CD4-positive, alpha-beta T cell treated with Interleukin-10 for 1 hour (primary cell): ENCODE measurements around the gene CEACAM16.

ENCODE experiments used
- DNase-seq: peaks from one replicate; pipeline ENCODE4 v3.0.0-alpha.2; 2020

CEACAM16 gene

GRCh38 chr19:44729516-44730033 lies 30.6 kb downstream of the CEACAM16 start:
- no peak for DNase-seq

DNA sequence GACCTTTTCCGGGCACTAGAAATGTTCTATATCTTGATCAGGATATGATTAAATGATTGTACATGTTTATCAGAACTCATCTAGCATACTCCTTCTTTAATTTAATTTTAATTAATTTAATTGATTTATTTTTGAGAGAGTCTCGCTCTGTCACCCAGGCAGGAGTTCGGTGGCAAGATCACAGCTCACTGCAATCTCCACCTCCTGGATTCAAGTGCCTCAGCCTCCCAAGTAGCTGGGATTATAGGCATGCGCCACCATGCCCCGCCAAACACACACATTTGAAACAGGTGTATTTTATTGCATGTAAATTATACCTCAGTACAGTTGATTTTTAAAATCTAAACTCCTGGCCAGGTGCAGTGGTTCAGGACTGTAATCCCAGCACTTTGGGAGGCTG lies 32.1 kb downstream of the CEACAM16 start:
- DNase-seq: no peak

GRCh38 chr19:44731622-44732021 lies 32.7 kb downstream of the CEACAM16 start:
- no peak for DNase-seq

DNA sequence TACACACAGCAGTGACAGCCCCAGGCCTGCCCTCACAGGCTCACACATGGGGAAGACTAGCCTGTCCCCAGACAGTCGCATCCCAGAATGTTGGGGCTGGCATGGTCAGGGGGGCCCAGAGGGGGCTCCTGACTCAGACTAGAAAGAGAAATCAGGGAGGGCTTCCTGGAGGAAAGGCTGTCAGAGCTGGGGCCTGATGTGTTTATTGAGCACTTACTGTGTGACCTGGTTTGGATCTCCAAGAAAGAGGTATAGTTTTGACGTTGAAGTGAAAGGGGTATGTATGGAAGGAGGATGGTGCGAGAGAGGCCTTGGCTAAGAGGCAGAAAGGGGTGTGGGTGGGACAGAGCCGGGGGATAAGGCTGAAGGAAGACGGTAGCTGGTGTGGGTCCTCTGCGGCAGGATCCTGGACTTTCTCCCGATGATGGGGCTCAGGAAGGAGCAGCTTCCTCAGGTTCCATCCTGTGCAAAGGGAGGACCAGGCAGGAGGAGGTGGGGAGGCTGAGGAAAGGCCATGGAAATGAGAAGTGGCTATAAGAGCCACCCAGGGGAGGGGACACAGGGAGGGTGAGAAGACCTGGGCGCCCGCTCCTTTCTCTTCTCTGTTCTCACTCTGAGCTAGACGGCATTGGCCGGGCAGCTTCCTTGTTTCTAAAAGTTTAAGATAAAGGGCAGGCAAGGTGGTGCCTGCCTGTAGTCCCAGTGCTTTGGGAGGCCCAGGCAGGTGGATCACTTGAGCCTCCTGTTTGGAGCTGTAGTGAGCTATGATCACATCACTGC lies 33.5 kb downstream of the CEACAM16 start:
- DNase-seq: no peak

DNA sequence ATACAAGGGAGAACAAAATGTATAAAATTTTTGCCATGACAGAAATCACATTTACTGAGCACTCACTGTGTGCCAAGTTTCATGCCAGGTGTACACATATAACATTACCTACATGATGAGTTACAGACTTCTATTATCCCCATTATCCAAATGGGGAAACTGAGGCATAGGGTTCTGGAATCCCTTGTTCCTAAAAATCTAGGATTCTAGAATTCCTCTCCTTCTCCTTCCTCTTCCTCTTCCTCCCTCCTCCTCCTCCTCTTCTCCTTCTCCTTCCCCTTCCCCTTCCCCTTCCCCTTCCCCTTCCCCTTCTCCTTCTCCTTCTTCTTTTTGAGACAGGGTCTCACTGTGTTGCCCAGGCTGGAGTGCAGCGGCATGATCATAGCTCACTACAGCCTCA lies 35.4 kb downstream of the CEACAM16 start:
- DNase-seq: no peak

- no peak for DNase-seq
Measured at GRCh38 chr19:44735011-44735410, 36.1 kb downstream of the CEACAM16 start.

GRCh38 chr19:44737238-44738071 lies 38.5 kb downstream of the CEACAM16 start:
- DNase-seq: no peak

GRCh38 chr19:44738136-44738535 lies 39.2 kb downstream of the CEACAM16 start:
- DNase-seq: no peak

DNA sequence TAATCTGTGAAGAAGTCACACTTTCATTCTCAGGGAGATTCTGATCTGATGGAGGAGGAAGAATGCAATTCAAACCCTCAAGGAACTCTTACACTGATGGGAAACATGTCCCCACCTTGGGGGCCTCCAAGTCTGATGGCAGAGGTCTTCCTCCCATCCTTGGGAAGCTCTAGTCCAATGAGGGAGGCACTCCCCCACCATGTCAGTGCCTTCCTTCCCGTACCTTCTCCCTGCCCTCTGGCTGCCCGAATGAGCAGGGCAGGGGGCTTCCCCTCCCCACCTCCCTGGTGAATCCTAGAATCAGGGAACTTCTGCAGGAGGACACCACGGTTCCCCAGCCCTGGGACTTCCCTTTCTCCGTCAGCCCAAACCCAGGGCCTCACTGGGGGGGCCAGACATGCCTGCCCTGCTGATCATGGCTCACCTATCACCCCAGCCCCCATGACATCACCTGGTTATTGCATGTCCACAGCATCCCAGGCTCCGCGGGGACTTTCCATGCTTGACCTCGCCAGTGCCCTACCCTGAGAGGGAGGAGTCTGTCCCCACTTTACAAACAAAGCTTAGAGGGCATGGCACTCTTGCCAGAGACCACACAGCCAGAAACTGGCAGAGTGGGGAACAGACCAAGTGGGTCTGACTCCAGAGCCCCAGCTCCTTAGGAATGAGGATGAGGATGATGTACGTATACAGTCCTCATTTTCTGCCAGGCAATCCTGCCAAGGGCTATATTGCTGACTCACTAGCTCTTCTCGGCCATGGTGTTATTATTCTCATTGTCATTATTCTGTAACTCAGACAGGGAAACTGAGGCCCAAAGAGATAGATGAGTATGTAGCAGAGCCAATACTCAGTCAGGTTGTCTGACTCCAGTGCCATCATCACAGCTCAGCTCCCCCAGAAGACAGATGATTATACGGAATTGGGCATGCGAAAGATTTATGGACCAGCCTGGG lies 39.9 kb downstream of the CEACAM16 start:
- DNase-seq: peak; percentile 31

DNA sequence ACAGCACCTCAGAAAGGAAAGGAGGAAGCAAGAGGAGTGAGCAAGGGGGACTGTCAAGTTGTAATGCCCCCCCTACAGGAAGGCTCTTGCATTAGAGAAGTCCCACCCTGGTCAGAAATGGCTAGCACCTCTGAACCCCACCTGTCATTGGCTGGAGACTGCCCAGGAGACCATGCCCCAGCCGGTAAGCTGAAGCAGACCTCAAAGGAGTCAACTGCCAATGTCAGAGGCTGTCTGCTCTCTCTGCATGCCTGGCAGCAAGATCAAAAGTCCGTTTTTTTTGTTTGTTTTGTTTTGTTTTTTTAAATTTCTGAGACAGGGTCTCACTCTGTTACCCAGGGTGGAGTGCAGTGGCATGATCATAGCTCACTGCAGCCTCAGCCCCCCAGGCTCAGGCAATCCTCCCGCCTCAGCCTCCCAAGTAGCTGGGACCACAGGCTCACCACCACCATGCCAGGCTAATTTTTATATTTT lies 41.4 kb downstream of the CEACAM16 start:
- no peak for DNase-seq

- DNase-seq: peak; percentile 15
Measured at GRCh38 chr19:44741258-44741731, 42.3 kb downstream of the CEACAM16 start.

GRCh38 chr19:44741841-44742329 lies 42.9 kb downstream of the CEACAM16 start:
- DNase-seq: peak; percentile 37

- no peak for DNase-seq
Measured at GRCh38 chr19:44742330-44743061, 43.5 kb downstream of the CEACAM16 start.

DNA sequence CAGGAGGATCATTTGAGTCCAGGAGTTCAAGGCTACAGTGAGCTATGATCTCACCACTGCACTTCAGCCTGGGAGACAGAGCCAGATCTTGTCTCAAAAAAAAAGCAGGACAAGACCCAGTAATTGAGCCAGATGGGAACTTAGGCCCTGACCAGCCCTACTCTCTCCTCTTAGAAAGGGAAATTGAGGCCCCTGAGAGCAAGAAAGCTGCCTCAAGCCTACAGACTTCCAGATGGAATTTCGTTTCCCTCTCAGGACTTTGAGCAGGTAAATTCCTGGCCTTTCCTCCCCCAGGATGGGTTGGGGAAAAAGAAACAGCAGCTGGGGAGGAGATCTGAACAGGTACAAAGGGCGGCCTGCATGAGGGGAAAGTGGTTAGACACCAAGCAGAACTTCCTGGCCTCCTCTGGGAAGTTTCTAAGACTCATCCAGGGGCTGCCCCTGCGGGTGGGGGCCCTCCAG lies 46.0 kb downstream of the CEACAM16 start:
- DNase-seq: no peak

DNA sequence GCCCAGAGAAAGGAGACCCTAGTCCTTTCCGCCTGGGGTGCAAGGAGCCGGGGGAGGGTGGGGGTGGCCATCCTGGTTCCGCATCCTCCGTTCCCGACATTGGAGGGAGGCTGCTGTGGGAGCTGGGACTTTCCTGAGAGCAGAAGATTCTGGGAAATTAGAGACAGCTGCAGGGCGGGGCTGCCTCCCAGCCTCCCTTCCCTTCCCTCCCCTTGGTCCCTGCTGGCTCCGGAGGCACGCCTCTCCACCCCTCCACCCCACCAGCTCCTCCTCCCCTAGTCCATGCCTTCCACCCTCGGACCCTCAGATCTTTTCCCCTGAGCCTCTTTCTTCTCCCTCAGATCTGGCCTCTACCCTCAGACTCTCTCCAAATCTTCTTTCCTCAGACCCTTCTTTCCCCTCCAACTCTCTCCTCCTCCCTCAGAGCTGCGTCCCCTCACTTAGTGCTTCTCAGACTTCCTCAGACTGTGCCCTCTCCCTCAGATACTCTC lies 46.4 kb downstream of the CEACAM16 start:
- DNase-seq: no peak

DNA sequence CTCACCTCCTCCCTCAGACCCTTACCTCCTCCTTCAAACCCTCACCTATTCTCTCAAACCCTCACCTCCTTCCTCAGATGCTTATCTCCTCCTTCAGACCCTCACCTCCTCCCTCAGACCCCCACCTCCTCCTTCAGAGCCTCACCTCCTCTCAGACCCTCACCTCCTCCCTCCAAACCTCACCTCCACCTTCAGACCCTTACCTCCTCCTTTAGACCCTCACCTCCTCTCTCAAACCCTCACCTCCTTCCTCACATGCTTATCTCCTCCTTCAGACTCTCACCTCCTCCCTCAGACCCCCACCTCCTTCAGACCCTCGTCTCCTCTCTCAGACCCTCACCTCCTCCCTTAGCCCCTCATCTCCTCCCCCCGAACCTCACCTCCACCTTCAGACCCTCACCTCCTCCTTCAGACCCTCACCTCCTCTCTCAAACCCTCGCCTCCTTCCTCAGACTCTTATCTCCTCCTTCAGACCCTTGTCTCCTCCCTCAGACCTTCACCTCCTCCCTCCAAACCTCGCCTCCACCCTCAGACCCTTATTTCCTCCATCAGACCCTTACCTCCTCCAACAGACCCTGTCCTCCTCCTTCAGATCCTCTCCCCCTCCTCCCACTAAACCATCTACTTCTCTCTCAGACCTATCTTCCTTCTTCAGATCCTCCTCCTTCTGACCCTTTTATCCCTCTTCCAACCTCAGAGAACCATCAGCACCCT lies 47.1 kb downstream of the CEACAM16 start:
- no peak for DNase-seq

DNA sequence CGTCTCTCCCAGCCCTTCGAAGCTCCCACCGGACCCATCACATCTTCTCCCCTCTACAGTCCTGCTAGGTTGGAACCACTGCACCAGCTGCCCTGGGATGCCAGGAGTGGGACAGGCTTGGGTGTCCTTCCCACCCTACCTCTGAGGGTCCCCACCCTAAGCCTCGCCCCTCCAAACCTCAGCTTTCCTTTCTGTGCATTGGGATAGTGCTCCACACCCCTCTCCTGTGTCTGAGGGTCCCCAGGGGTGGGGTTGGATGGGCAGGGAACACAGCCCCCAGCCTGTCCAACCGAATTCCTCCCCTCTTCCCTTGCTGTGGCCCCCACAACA lies 47.6 kb downstream of the CEACAM16 start:
- DNase-seq: no peak

GRCh38 chr19:44746946-44747738 lies 48.2 kb downstream of the CEACAM16 start:
- DNase-seq: peak; percentile 97

DNA sequence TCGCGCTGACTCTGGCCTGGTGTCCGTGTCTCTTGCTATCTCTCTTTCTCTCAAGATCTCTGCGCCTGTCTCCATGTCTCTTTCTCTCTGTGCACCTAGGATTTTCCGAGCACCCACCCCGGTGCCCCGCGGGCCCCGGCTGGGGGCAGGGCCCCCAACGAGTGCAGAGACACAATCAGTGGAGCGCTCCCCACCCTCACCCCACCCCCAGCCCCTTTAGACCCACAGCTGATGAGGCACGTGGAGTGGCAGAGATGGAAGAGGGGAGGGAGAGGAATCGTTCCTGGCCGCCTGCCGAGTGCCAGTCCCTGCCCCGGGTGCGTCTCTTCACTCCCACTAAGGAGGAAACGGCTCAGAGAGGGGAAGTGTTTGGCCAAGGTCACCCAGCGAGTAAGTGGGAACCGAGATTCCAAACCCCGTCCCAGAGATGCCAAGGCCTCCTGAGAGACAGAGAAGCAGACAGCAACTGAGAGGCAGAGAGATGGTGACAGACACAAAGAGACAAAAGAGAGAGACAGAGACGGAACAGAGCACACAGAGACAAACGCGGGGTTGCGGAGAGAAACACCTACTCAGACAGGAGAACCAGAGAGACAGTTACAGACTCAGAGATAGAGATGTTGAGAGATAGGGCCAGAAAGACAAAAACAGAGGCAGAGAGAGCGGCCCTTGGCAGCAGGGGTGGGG lies 48.9 kb downstream of the CEACAM16 start:
- DNase-seq: no peak
